SK-N-SH (cell line): Measurements from ENCODE around the gene ZNF486. TPM values are rescaled to one million over a fixed set of nuclear protein-coding genes. Genes with fewer than 3 reads are reported as not detected.
"Not testable (repeated sequence)": the region's sequence is repeated elsewhere in the genome, so short reads cannot be mapped to it uniquely, and the experiment has no call there.

Source experiments
- CTCF ChIA-PET: fragments of 300-600, 350-600 bp; formaldehyde crosslinking; extraction: SDS; loops from one replicate; lab custom pipeline; 2021; lab: Yijun Ruan, JAX
- POLR2A ChIA-PET: fragments of 350-600 bp; sonication (Branson Sonifier 250); formaldehyde crosslinking; extraction: SDS; loops from one replicate; lab custom pipeline; 2020; ENCODE audit warnings: antibody characterized with exemption, inconsistent platforms; lab: Yijun Ruan, JAX
- DNase-seq: peaks from one replicate; pipeline ENCODE4 v3.0.0; 2012
- H2AFZ ChIP-seq: fragments of 200-600 bp; sonication (generic); 2 replicates; pipeline ENCODE4 v1.8.1; 2016; ENCODE audit warnings: antibody characterized with exemption, mild to moderate bottlenecking, low read depth
- H3F3A ChIP-seq: fragments of 200-600 bp; sonication (generic); replicated peaks from 2 replicates; pipeline ENCODE3; 2016; ENCODE audit warnings: antibody characterized with exemption, mild to moderate bottlenecking; ENCODE audit not compliant: insufficient read depth
- H3K27ac ChIP-seq, 2 experiments: fragments of 200-500 bp in 1 of 2; fragments of 200-600 bp in 1 of 2; sonication (Bioruptor generic) in 1 of 2; sonication (generic), shearing (Covaris generic) in 1 of 2; 2 replicates each; pipeline versions ENCODE4 v1.5.1 to v1.6.1; 2014 to 2016; ENCODE audit warnings: low read depth in 2 of 2, inconsistent platforms in 1 of 2, low read length in 1 of 2, mild to moderate bottlenecking in 1 of 2, mixed read lengths in 1 of 2
- H3K27me3 ChIP-seq: fragments of 200-600 bp; sonication (generic), shearing (Covaris generic); 2 replicates; pipeline ENCODE4 v1.6.1; 2016; ENCODE audit warnings: mixed run types; ENCODE audit not compliant: insufficient read depth
- H3K36me3 ChIP-seq, 2 experiments: fragments of 200-500 bp in 1 of 2; fragments of 200-600 bp in 1 of 2; sonication (Bioruptor generic) in 1 of 2; sonication (generic) in 1 of 2; replicated peaks in 1 of 2; 2 replicates each; pipeline versions ENCODE3 to v1.5.1; 2014 to 2016; ENCODE audit warnings: low read length in 1 of 2, mild to moderate bottlenecking in 1 of 2; ENCODE audit not compliant: insufficient read depth in 2 of 2, control insufficient read depth in 1 of 2
- H3K4me1 ChIP-seq, 2 experiments: fragments of 200-500 bp in 1 of 2; fragments of 200-600 bp in 1 of 2; sonication (Bioruptor generic) in 1 of 2; sonication (generic), shearing (Covaris generic) in 1 of 2; 2 replicates each; pipeline versions ENCODE4 v1.5.1 to v1.6.1; 2014 to 2016; ENCODE audit warnings: low read depth in 1 of 2, low read length in 1 of 2, mixed run types in 1 of 2; ENCODE audit not compliant: insufficient read depth in 2 of 2, control insufficient read depth in 1 of 2
- H3K4me2 ChIP-seq: fragments of 200-600 bp; sonication (generic), shearing (Covaris generic); 2 replicates; pipeline ENCODE4 v1.6.1; 2017; ENCODE audit warnings: mixed run types
- H3K4me3 ChIP-seq, 2 experiments: fragments of 200-500 bp in 1 of 2; fragments of 200-600 bp in 1 of 2; sonication (Bioruptor generic) in 1 of 2; sonication (generic), shearing (Covaris generic) in 1 of 2; 2 replicates each; pipeline versions ENCODE4 v1.5.1 to v1.8.1; 2014 to 2016; ENCODE audit warnings: low read depth in 2 of 2, inconsistent platforms in 1 of 2, low read length in 1 of 2, mild to moderate bottlenecking in 1 of 2, mixed read lengths in 1 of 2, moderate library complexity in 1 of 2
- H3K79me2 ChIP-seq: fragments of 200-600 bp; sonication (generic); 2 replicates; pipeline ENCODE4 v1.8.1; 2017; ENCODE audit warnings: mild to moderate bottlenecking; ENCODE audit not compliant: insufficient read depth
- H3K9ac ChIP-seq: fragments of 200-600 bp; sonication (generic); 2 replicates; pipeline ENCODE4 v1.6.1; 2017; ENCODE audit warnings: mixed run types
- H3K9me2 ChIP-seq: fragments of 200-600 bp; sonication (generic); 2 replicates; pipeline ENCODE4 v1.6.1; 2017; ENCODE audit warnings: mixed run types
- H3K9me3 ChIP-seq: fragments of 200-600 bp; sonication (generic); 2 replicates; pipeline ENCODE4 v1.6.1; 2017; ENCODE audit warnings: mixed run types, mild to moderate bottlenecking, moderate library complexity
- H4K20me1 ChIP-seq: fragments of 200-600 bp; sonication (generic); 2 replicates; pipeline ENCODE4 v1.6.1; 2017; ENCODE audit warnings: mild to moderate bottlenecking, mixed run types; ENCODE audit not compliant: insufficient read depth
- EZH2phosphoT487 ChIP-seq: fragments of 200-600 bp; sonication (generic); IDR thresholded peaks from 2 replicates; pipeline ENCODE4 v1.6.1; 2017; ENCODE audit warnings: low read depth, mixed run types, mild to moderate bottlenecking, antibody characterized with exemption, moderate library complexity, borderline replicate concordance
- GABPA ChIP-seq: IDR thresholded peaks from 2 replicates; pipeline ENCODE4 v1.4.0; 2012; ENCODE audit warnings: low read depth, mild to moderate bottlenecking
- GATA2 ChIP-seq: sonication (generic); formaldehyde crosslinking; IDR thresholded peaks from 2 replicates; pipeline ENCODE4 v1.5.0; 2020; ENCODE audit warnings: mild to moderate bottlenecking, missing genetic modification reagents
- IRF3 ChIP-seq: fragments of 150-350 bp; IDR thresholded peaks from 2 replicates; pipeline ENCODE4 v1.6.1; 2016; ENCODE audit warnings: mild to moderate bottlenecking, low read depth, low read length
- NFIC ChIP-seq: IDR thresholded peaks from 2 replicates; pipeline ENCODE4 v1.4.0; 2012; ENCODE audit warnings: borderline replicate concordance
- TEAD4 ChIP-seq: IDR thresholded peaks from 2 replicates; pipeline ENCODE4 v1.4.0; 2012; ENCODE audit warnings: mild to moderate bottlenecking, borderline replicate concordance; ENCODE audit not compliant: insufficient read depth
- WGBS: methylation state at CpG from one replicate; pipeline ENCODE4 v1.1.6; 2017; ENCODE audit warnings: low lambda C conversion rate; 5-methylcytosine and 5-hydroxymethylcytosine counted together
- polyA plus RNA-seq, 3 experiments: library from polyadenylated mRNA; depleted of rRNA; stranded (reverse); fragments of >200 nt; gene quantifications; 2 replicates each; pipeline ENCODE4 v1.2.3, GENCODE V29; 2012

ZNF486 gene
- polyA plus RNA-seq, 1 of the 3 experiments (the other 2 are of a cell fraction) = 2.0 TPM

GRCh38 chr19:20209051-20209450 lies 42.0 kb downstream of the ZNF486 start:
- H3F3A ChIP-seq = no peaks in the 10 kb centered on the region
- no peaks in the 10 kb centered on the region for H3K4me1 ChIP-seq
- TF ChIP-seq TEAD4 = no peak
- TF ChIP-seq IRF3 = no peak
- no peak for TF ChIP-seq NFIC
- no peak for TF ChIP-seq EZH2phosphoT487
- TF ChIP-seq GATA2 = no peak
- no peak for TF ChIP-seq GABPA
- H3K27ac ChIP-seq = no peak overlapping the region
- H3K9me3 ChIP-seq = no peaks in the 10 kb centered on the region
- no peaks in the 10 kb centered on the region for H3K36me3 ChIP-seq
- H3K4me2 ChIP-seq = no peak overlapping the region
- ChIA-PET POLR2A (no interaction called here), CTCF (interaction anchor here (1.7 kb wide), 1 partner anchor 38 kb away, joined by 4 read pairs; no protein-coding TSS in a partner anchor)
- no peak overlapping the region for H3K9ac ChIP-seq
- no peaks in the 10 kb centered on the region for H4K20me1 ChIP-seq
- no peaks in the 10 kb centered on the region for H3K9me2 ChIP-seq
- H3K27me3 ChIP-seq = no peaks in the 10 kb centered on the region
- DNase-seq = no peak
- WGBS = 78% methylated on average over 2 of the region's 2 CpGs
- H2AFZ ChIP-seq = no peak overlapping the region
- H3K4me3 ChIP-seq = no peak overlapping the region
- H3K79me2 ChIP-seq = no peaks in the 10 kb centered on the region

- H3K27me3 ChIP-seq, CTCF ChIA-PET, H3K4me1 ChIP-seq, H3K9me3 ChIP-seq, H3F3A ChIP-seq, H3K79me2 ChIP-seq, H3K4me3 ChIP-seq, H4K20me1 ChIP-seq, H3K36me3 ChIP-seq, POLR2A ChIA-PET, H3K9ac ChIP-seq, H3K9me2 ChIP-seq, H3K27ac ChIP-seq, DNase-seq, H2AFZ ChIP-seq, H3K4me2 ChIP-seq: not testable (repeated sequence)
- WGBS = no CpG with 5 or more reads among the region's 26 CpGs
These were observed 47.4 kb downstream of the ZNF486 start for GRCh38 chr19:20214366-20214765.

- DNase-seq, POLR2A ChIA-PET, H3K9me3 ChIP-seq, H2AFZ ChIP-seq, H3K36me3 ChIP-seq, CTCF ChIA-PET, H3K27ac ChIP-seq, H3K9ac ChIP-seq, H3K27me3 ChIP-seq, H3K9me2 ChIP-seq, H3K4me2 ChIP-seq, H3F3A ChIP-seq, H3K4me1 ChIP-seq, H3K79me2 ChIP-seq, H3K4me3 ChIP-seq, H4K20me1 ChIP-seq: not testable (repeated sequence)
- WGBS = 71% methylated on average over 1 of the region's 1 CpG
These were observed 54.6 kb downstream of the ZNF486 start for GRCh38 chr19:20221605-20222004.
